A549 (cell line): ENCODE data around the gene TOM1L2. TPM values are rescaled to one million over a fixed set of nuclear protein-coding genes. Genes with fewer than 3 reads are reported as not detected.

Experiments
- ATAC-seq, 2 experiments: fragments of 200-7000 bp in 1 of 2; fragments of >200 bp in 1 of 2; cut with Nextera tagmentation in 1 of 2; cut with Tn5 transposase in 1 of 2; 3 replicates each; pipeline versions ENCODE4 v1.8.0 to v1.9.1; 2018 to 2020; ENCODE audit warnings: mild to moderate bottlenecking in 1 of 2, moderate library complexity in 1 of 2
- CTCF ChIA-PET: fragments of 300-600 bp; sonication (Branson Sonifier 250); formaldehyde crosslinking; extraction: SDS; loops from one replicate; lab custom pipeline; 2021; ENCODE audit warnings: antibody characterized with exemption, inconsistent platforms; lab: Yijun Ruan, JAX
- POLR2A ChIA-PET: fragments of 350-600 bp; formaldehyde crosslinking; extraction: SDS; loops from one replicate; lab custom pipeline; 2021; ENCODE audit warnings: antibody characterized with exemption, inconsistent platforms; lab: Yijun Ruan, JAX
- DNase-seq, 2 experiments: peaks; one replicate each; pipeline versions ENCODE4 v3.0.0 to v3.0.0-alpha.2; 2011 to 2016; ENCODE audit warnings: low read depth in 1 of 2, low spot score in 1 of 2
- FAIRE-seq: peaks from 2 replicates; lab custom pipeline; 2011; peaks lifted over from hg19 to GRCh38; lab: Jason Lieb, UNC
- H3K27ac ChIP-seq, 2 experiments: fragments of >200 bp; sonication (Bioruptor Twin); formaldehyde crosslinking; 3 replicates each; pipeline ENCODE4 v1.5.1; 2016 to 2017
- H3K4me1 ChIP-seq: fragments of >200 bp; sonication (Bioruptor Twin); formaldehyde crosslinking; 3 replicates; pipeline ENCODE4 v1.6.1; 2016
- H3K4me2 ChIP-seq: fragments of >200 bp; sonication (Bioruptor Twin); formaldehyde crosslinking; 3 replicates; pipeline ENCODE4 v1.6.1; 2016
- H3K4me3 ChIP-seq: fragments of >200 bp; sonication (Bioruptor Twin); formaldehyde crosslinking; 3 replicates; pipeline ENCODE4 v1.5.1; 2016
- H3K9me3 ChIP-seq: fragments of >200 bp; sonication (Bioruptor Twin); formaldehyde crosslinking; 3 replicates; pipeline ENCODE4 v1.6.1; 2016
- CBX8 ChIP-seq: fragments of 200-600 bp; sonication (generic); IDR thresholded peaks from 2 replicates; pipeline ENCODE4 v1.6.1; 2016
- GATA3 ChIP-seq: IDR thresholded peaks from 2 replicates; pipeline ENCODE4 v1.6.1; 2012; ENCODE audit warnings: borderline replicate concordance
- HOXB5 ChIP-seq: fragments of 250-450 bp; sonication (Bioruptor Pico); IDR thresholded peaks from 2 replicates; pipeline ENCODE4 v1.5.0; 2020; ENCODE audit warnings: mild to moderate bottlenecking, moderate library complexity
- KDM1A ChIP-seq: fragments of 200-600 bp; sonication (generic); IDR thresholded peaks from 2 replicates; pipeline ENCODE4 v1.6.1; 2016; ENCODE audit warnings: low read depth, mild to moderate bottlenecking
- KDM5A ChIP-seq: fragments of 200-600 bp; sonication (generic); IDR thresholded peaks from 2 replicates; pipeline ENCODE4 v1.6.1; 2016; ENCODE audit warnings: antibody characterized with exemption, mild to moderate bottlenecking
- MAFK ChIP-seq: fragments of 450-650 bp; IDR thresholded peaks from 2 replicates; pipeline ENCODE4 v1.6.1; 2014; ENCODE audit not compliant: partially characterized antibody
- MAZ ChIP-seq: fragments of 150-350 bp; IDR thresholded peaks from 2 replicates; pipeline ENCODE4 v1.6.1; 2014; ENCODE audit warnings: antibody characterized with exemption, low read depth, low read length, borderline replicate concordance
- MYC ChIP-seq: IDR thresholded peaks from 2 replicates; pipeline ENCODE4 v1.6.1; 2012; ENCODE audit warnings: mild to moderate bottlenecking, inconsistent platforms, low read length, improper control_type of control experiment, borderline replicate concordance
- NPAS2 ChIP-seq: fragments of 250-450 bp; sonication (Bioruptor Pico); IDR thresholded peaks from 2 replicates; pipeline ENCODE4 v1.8.0; 2022; ENCODE audit warnings: mild to moderate bottlenecking, moderate library complexity, borderline replicate concordance
- POLR2A ChIP-seq: IDR thresholded peaks from 2 replicates; pipeline ENCODE4 v1.6.1; 2012; ENCODE audit warnings: mild to moderate bottlenecking, low read length
- POLR2AphosphoS2 ChIP-seq: conservative IDR thresholded peaks from 2 replicates; pipeline ENCODE4 v1.6.1; 2012; ENCODE audit warnings: low read length, improper control_type of control experiment, inconsistent platforms
- RNF2 ChIP-seq: fragments of 200-600 bp; sonication (generic); IDR thresholded peaks from 2 replicates; pipeline ENCODE4 v1.6.1; 2016; ENCODE audit warnings: low read depth, mild to moderate bottlenecking, antibody characterized with exemption, moderate library complexity, borderline replicate concordance
- SREBF2 ChIP-seq: fragments of 450-650 bp; IDR thresholded peaks from 2 replicates; pipeline ENCODE4 v1.6.1; 2014; ENCODE audit warnings: mild to moderate bottlenecking, moderate library complexity
- TP53 ChIP-seq: fragments of 250-450 bp; sonication (Bioruptor Pico); IDR thresholded peaks from 2 replicates; pipeline ENCODE4 v1.5.0; 2021; ENCODE audit warnings: mild to moderate bottlenecking, moderate library complexity
- ZNF302 ChIP-seq: fragments of 250-450 bp; sonication (Bioruptor Pico); IDR thresholded peaks from 2 replicates; pipeline ENCODE4 v1.9.0; 2021; ENCODE audit warnings: inconsistent platforms, mild to moderate bottlenecking, moderate library complexity
- WGBS: methylation state at CpG from one replicate; pipeline ENCODE4 v1.1.6; 2017; ENCODE audit errors: missing lambda C conversion rate; 5-methylcytosine and 5-hydroxymethylcytosine counted together
- polyA plus RNA-seq, 4 experiments: library from polyadenylated mRNA; depleted of rRNA in 3 of 4; stranded (reverse); fragments of >200 nt; fragmentation: RNase III in 1 of 4; extraction: RNeasy Plus Mini Kit Qiagen cat#74134 plus additional on column Dnase treatment in 1 of 4; gene quantifications; 2 replicates in 3 of 4; 3 replicates in 1 of 4; pipeline ENCODE4 v1.2.3, GENCODE V29; 2011 to 2017
- TF ChIP-seq, protein P1 (sequence below): IDR thresholded peaks from 2 replicates; pipeline ENCODE4 v1.6.1; 2012; ENCODE audit warnings: low read depth, borderline replicate concordance
- TF ChIP-seq, protein P2 (sequence below): IDR thresholded peaks from 2 replicates; pipeline ENCODE4 v1.6.1; 2012
- TF ChIP-seq, protein P3 (sequence below): fragments of 200-600 bp; sonication (generic); IDR thresholded peaks from 2 replicates; pipeline ENCODE4 v1.6.1; 2016; ENCODE audit warnings: antibody characterized with exemption, mild to moderate bottlenecking, moderate library complexity

The TOM1L2 gene
- polyA plus RNA-seq, 2 of the 4 experiments (the other 2 are of a cell fraction) = 19.2 to 24.7 TPM

DNA sequence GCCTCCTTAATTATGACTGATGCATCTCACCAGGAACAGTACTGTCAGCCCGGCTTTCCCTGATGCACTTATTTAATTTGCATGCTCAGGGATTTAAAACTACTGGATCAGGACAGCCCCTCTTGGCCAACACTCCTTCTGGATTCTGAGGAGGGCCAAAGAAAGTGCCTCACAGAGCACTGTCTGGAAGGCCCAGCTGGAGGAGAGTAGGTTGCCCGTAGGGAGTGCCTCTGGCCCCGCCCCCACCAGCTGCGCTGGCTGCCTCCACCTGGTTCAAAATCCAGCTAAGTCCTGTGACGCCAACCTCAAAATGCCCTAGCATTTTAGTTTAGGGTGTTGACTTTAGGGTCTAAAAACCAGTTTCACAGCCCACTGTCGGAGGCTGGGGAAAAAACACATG is 86.0 kb downstream of the TOM1L2 start:
- ATAC-seq = no peak
- WGBS = 95% methylated on average over 6 of the region's 6 CpGs
- Histone ChIP-seq H3K4me1 (no peaks in the 10 kb centered on the region), H3K9me3 (no peaks in the 10 kb centered on the region), H3K27ac (no peak overlapping the region), H3K4me2 (no peak overlapping the region), H3K4me3 (no peak overlapping the region)
- no peak for FAIRE-seq
- DNase-seq = no peak
- ChIA-PET CTCF (interaction anchor here (0.5 to 14.4 kb wide), 8 partner anchors 8 to 553 kb away, joined by 3 to 313 read pairs (median 56); partner anchors contain the start of genes ATPAF2 and GID4), POLR2A (no interaction called here)
- TF ChIP-seq MAFK = peak; percentile 42
- no peak for TF ChIP-seq GATA3
- TF ChIP-seq, all 56 proteins: peak for 1

DNA sequence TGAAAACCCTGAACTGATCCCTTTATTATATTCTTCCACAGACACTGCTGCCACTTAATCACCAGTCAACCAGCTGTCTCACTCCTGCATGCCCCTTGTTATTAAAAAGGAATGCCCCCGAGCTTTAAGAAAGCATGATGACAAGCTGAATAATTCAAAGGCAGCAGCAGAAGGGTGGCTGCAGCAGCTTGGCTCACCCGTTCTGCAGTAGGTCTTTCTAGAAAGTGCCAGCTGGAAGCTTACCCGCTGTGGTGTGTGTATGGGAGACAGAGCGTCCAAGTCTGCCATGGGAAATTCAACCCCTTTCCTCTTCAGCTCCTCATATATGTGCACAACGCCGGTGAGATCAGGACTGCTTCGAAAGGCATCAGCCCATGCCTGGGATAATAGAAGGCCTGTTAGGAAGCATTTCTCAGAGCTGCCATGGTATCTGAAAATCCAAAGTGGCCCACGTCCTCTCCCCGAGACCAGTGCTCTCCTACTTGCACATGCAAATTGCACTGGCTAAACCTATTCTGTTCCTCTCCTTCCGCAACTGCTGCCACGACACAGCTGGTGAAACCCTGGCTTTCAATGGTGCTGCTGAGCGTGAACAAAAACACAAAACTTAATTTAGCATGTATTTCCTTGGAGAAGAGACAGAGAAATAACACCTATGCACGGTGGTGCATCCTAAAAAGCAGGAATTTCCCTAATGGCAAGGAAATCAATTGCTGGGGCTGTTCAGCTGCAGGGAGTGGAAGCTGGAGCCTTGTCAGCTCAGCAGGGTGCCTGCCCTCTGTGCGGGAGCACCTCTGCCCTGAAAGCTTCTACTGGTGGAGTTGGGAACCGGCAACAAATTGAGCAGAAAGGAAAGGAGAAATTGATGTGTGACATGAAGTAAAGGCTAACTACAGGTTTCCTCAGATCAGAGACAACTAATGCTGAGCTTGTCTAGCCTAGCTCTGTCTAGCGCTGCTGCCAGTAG is 87.5 kb downstream of the TOM1L2 start:
- ChIA-PET CTCF (interaction anchor here (0.7 to 14.4 kb wide), 16 partner anchors 6 to 204 kb away, joined by 3 to 313 read pairs (median 4); partner anchors contain the start of gene ATPAF2), POLR2A (no interaction called here)
- no peak overlapping the region for H3K27ac ChIP-seq
- no peak for ATAC-seq
- no peaks in the 10 kb centered on the region for H3K4me1 ChIP-seq
- no peaks in the 10 kb centered on the region for H3K9me3 ChIP-seq
- WGBS = 91% methylated on average over 16 of the region's 16 CpGs
- no peak for FAIRE-seq
- no peak overlapping the region for H3K4me3 ChIP-seq
- H3K4me2 ChIP-seq = no peak overlapping the region
- TF ChIP-seq HOXB5 (CRISPR knock-in tag) (no peak), NPAS2 (CRISPR knock-in tag) (no peak)
- no peak for DNase-seq

DNA sequence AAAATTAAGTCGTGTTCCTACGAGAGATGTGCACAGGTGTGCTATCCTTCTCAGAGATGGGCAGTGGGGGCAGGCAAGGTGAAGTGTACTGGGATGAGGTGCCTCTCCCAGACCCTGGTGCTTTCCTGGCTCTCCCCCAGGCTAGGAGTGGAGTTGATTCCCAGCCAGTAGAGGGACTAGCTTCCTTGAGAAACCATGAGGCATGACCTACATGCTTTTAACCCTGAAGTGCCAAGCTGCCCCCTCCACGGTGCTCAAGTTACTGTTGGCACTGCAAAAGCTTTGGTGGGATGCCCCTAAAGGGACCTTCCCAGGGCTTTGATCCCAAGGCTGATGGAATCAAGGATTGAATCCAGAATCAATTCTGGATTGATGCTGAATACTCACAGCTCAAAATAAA is 88.4 kb downstream of the TOM1L2 start:
- Histone ChIP-seq H3K9me3 (no peaks in the 10 kb centered on the region), H3K4me3 (no peak overlapping the region), H3K4me2 (no peak overlapping the region), H3K27ac (no peak overlapping the region), H3K4me1 (no peaks in the 10 kb centered on the region)
- DNase-seq (no peak), FAIRE-seq (no peak), ATAC-seq (no peak)
- CTCF ChIA-PET = interaction anchor here (0.7 to 14.4 kb wide), 11 partner anchors 13 to 202 kb away, joined by 3 to 313 read pairs (median 3); partner anchors contain the start of gene ATPAF2
- WGBS = 91% methylated on average over 3 of the region's 3 CpGs
- TF ChIP-seq POLR2A (no peak), MAZ (no peak), SREBF2 (no peak), CBX8 (no peak), POLR2AphosphoS2 (no peak), ZNF302 (CRISPR knock-in tag) (no peak), TP53 (CRISPR knock-in tag) (no peak), KDM5A (no peak), KDM1A (no peak), MYC (no peak), RNF2 (no peak)
- TF ChIP-seq, protein P1, sequence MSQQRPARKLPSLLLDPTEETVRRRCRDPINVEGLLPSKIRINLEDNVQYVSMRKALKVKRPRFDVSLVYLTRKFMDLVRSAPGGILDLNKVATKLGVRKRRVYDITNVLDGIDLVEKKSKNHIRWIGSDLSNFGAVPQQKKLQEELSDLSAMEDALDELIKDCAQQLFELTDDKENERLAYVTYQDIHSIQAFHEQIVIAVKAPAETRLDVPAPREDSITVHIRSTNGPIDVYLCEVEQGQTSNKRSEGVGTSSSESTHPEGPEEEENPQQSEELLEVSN = no peak
- TF ChIP-seq, protein P2, sequence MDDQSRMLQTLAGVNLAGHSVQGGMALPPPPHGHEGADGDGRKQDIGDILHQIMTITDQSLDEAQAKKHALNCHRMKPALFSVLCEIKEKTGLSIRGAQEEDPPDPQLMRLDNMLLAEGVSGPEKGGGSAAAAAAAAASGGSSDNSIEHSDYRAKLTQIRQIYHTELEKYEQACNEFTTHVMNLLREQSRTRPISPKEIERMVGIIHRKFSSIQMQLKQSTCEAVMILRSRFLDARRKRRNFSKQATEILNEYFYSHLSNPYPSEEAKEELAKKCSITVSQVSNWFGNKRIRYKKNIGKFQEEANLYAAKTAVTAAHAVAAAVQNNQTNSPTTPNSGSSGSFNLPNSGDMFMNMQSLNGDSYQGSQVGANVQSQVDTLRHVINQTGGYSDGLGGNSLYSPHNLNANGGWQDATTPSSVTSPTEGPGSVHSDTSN = no peak
- TF ChIP-seq, protein P3, sequence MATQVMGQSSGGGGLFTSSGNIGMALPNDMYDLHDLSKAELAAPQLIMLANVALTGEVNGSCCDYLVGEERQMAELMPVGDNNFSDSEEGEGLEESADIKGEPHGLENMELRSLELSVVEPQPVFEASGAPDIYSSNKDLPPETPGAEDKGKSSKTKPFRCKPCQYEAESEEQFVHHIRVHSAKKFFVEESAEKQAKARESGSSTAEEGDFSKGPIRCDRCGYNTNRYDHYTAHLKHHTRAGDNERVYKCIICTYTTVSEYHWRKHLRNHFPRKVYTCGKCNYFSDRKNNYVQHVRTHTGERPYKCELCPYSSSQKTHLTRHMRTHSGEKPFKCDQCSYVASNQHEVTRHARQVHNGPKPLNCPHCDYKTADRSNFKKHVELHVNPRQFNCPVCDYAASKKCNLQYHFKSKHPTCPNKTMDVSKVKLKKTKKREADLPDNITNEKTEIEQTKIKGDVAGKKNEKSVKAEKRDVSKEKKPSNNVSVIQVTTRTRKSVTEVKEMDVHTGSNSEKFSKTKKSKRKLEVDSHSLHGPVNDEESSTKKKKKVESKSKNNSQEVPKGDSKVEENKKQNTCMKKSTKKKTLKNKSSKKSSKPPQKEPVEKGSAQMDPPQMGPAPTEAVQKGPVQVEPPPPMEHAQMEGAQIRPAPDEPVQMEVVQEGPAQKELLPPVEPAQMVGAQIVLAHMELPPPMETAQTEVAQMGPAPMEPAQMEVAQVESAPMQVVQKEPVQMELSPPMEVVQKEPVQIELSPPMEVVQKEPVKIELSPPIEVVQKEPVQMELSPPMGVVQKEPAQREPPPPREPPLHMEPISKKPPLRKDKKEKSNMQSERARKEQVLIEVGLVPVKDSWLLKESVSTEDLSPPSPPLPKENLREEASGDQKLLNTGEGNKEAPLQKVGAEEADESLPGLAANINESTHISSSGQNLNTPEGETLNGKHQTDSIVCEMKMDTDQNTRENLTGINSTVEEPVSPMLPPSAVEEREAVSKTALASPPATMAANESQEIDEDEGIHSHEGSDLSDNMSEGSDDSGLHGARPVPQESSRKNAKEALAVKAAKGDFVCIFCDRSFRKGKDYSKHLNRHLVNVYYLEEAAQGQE = no peak
- TF ChIP-seq, all 56 proteins: peak for 0
- POLR2A ChIA-PET = no interaction called here
